ENCODE results near the gene ZNF814. TPM values are rescaled to one million over a fixed set of nuclear protein-coding genes. Genes with fewer than 3 reads are reported as not detected.

The ZNF814 gene
- total RNA-seq, result 29.7 TPM

DNA sequence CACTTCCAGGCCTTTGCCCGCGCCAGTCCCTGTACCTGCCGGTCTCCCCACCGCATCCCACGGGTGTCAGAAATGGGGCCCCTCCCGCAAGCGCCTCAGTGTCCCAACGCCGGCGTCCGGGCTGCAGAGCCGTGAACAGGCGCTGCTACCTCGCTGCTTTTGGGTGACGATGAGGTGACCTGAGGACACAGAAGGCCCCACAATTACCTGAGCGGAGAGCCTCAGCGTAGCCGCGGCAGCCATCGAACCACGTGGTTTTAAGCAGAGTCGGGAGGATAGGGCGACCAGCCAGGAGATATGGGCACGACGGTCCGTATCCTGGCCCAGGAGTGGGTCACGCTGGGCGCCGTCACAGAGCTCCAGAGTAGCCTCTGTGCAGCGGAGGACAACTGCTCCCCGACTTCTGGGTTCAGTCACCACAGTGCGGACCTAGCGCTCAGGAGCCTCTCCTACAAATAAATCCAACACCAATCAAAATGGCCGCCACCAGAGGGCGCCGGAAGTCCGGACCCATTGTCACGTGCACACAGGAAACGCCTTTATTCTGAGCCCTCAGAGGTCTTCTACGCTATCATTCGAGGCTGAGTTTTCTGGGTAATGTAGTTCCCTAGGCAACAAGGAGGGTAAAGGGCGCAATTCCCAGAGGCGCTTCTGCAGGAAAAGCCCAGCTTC lies at the start of gene ZNF814:
Gene ZNF814 (minus strand): TSS at position 478 of the 672 bp plus-strand sequence. CDS start 235 bp downstream, at position 243.

DNA sequence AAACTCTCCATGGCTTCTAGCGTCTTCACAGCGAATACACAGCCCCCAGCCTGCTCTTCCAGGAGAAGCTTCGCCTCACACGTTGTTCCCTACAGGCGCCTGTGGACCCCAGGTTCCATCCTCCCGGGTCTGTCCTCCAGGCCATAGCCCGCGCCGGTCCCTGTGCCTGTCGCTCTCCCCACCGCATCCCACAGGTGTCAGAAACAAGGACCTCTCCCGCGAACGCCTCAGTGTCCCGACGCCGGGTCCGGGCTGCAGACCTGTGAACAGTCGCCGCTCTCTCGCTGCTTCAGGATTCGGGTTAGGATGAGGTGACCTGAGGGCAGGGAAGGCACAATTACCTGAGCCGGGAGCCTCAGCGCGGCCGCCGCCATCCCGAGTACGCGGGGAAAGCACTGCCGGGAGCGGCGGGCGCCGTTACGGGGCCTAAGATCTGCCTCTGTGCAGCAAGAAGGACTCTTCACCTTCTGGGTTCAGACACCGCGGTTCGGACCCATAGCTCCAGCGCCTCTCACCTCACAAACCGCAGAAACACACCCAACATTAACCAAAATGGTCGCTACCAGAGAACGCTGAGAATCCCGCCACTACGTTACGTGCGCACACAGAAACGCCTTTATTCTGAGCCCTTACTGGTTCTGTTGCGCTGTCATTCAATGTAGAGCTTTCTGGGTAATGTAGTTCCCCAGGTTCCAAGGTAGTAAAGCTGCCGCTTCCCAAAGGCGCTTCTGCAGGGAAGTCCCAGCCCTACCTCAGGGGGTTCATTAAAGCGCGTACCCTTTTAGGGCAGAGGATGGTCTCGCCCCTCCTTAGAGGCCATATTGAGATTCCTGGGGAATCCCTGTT lies 46.2 kb upstream of the ZNF814 start, which contains the start of gene ZNF418:
Gene ZNF418 (minus strand): TSS at position 583 of the 846 bp plus-strand sequence. CDS start 1,580 bp downstream, outside the sequence.

DNA sequence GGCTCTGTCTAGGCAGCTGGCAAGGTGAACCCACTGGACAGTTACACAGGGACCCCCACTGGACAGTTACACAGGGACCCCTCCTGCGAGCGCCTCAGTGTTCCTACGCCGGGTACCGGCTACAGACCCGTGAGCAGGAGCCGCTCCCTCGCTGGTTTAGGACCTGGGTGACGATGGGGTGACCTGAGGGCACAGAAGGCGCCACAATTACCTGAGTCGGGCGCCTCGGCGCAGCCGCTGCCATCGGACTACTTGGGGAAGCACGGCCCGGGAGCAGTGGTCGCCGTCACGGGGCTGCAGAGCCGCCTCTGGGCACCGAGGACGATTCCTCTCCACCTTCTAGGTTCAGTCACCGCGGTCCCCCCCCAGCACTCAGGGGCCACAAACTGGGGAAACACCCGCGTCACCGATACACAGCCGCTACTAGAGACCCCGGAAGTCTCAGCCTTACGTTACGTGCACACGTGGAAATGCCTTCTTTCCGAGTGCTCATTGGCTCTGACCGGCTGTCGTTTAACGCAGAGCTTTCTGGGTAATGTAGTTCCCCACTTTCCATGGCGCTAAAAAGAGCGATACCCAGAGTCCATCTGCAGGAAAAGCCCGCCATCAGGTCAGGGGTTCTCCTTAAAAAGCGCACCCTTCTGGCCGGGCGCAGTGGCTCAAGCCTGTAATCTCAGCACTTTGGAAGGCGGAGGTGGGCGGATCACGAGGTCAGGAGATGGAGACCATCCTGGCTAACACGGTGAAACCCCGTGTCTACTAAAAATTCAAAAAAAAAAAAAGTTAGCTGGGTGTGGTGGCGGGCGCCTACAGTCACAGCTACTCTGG lies 27.5 kb upstream of the ZNF814 start, which contains the start of gene ZNF417:
Gene ZNF417 (minus strand): TSS at position 425 of the 828 bp plus-strand sequence. CDS start 181 bp downstream, at position 244.

GRCh38 chr19:57849666-57850473 lies 39.0 kb downstream of the ZNF814 start, which contains the start of gene ZNF587:
Gene ZNF587 (plus strand): TSS chr19:57849859. CDS start chr19:57850039, 180 bp downstream.

GRCh38 chr19:57830071-57830602 lies 58.7 kb downstream of the ZNF814 start, which contains the start of gene ZNF587B:
Gene ZNF587B (plus strand): TSS chr19:57830299. CDS start chr19:57830529, 230 bp downstream.

DNA sequence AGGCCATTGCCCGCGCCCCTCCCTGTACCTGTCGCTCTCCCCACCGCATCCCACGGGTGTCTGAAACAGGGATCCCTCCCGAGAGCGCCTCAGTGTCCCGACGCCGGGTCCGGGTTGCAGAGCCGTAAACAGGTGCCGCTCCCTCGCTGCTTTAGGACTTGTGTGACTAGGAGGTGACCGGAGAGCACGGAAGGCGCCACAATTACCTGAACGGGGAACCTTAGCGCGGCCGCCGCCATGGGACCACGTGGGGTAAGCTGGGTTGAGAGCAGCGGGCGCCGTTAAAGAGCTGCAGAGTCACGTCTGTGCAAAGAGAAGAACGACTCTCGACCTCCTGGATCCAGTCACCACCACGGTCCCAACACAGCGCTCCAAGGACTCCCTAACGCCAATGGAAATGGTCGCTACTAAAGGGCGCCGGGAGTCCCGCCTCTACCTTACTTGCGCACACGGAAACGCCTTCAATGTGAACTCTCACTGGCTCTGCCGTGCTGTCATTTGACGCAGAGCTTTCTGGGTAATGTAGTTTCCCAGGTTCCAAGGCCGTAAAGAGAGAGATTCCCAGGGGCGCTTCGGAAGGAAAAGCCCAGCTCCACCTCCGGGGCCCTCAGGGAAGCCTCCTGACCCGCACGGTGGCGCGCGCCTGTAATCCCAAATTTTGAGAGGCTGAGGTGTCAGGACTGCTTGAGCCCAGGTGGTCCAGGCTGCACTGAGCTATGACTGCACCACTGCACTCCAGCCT lies 74.2 kb downstream of the ZNF814 start, which contains the start of gene ZNF552:
Gene ZNF552 (minus strand): TSS at position 409 of the 742 bp plus-strand sequence. CDS start 170 bp downstream, at position 239.

Other genes with a start within 250 kb of the ZNF814 start
- not detected for gene ZSCAN4, start 220.1 kb downstream of the ZNF814 start, total RNA-seq
- gene ZNF551, start 207.1 kb downstream of the ZNF814 start, total RNA-seq, result 17.5 TPM
- gene ZNF154, start 179.8 kb downstream of the ZNF814 start, total RNA-seq, result 24.1 TPM
- 13.9 TPM for gene ZNF671, start 161.4 kb downstream of the ZNF814 start, total RNA-seq
- 47.7 TPM for gene ZNF776, start 142.2 kb downstream of the ZNF814 start, total RNA-seq
- gene ZNF586, start 119.4 kb downstream of the ZNF814 start, total RNA-seq, result 33.7 TPM
- 20.0 TPM for gene ZNF552, start 74.1 kb downstream of the ZNF814 start, total RNA-seq
- 18.5 TPM for gene ZNF587B, start 58.7 kb downstream of the ZNF814 start, total RNA-seq
- gene ZNF587, start 39.2 kb downstream of the ZNF814 start, total RNA-seq, result 54.7 TPM
- 34.0 TPM for gene ZNF417, start 27.6 kb upstream of the ZNF814 start, total RNA-seq
- gene ZNF418, start 46.4 kb upstream of the ZNF814 start, total RNA-seq, result 12.8 TPM
- 10.9 TPM for gene ZNF256, start 58.7 kb upstream of the ZNF814 start, total RNA-seq
- gene C19orf18, start 85.5 kb upstream of the ZNF814 start, total RNA-seq, result 0.53 TPM
- gene ZNF606, start 113.8 kb upstream of the ZNF814 start, total RNA-seq, result 47.6 TPM
- 1.6 TPM for gene ZSCAN1, start 145.0 kb upstream of the ZNF814 start, total RNA-seq
- gene ZNF135, start 170.2 kb upstream of the ZNF814 start, total RNA-seq, result 18.4 TPM
- 144 TPM for gene ZSCAN18, start 209.2 kb upstream of the ZNF814 start, total RNA-seq

All from metanephros (tissue), 1 donor.